HEK293 (cell line): Measurements from ENCODE around the gene RLN3.
A peak's percentile ranks its signal among the peaks of the same experiment; 100 is the strongest.

Experiments
- CTCF ChIA-PET: fragments of 350-600 bp; formaldehyde crosslinking; extraction: SDS; loops from one replicate; lab custom pipeline; 2021; ENCODE audit warnings: antibody characterized with exemption; lab: Yijun Ruan, JAX
- POLR2A ChIA-PET: fragments of 300-600 bp; formaldehyde crosslinking; extraction: SDS; loops from one replicate; lab custom pipeline; 2020; ENCODE audit warnings: antibody characterized with exemption, inconsistent platforms; lab: Yijun Ruan, JAX
- H3K27ac ChIP-seq: fragments of 200-500 bp; sonication (Bioruptor generic); 2 replicates; pipeline ENCODE4 v1.5.1; 2014; ENCODE audit warnings: low read depth, low read length, control low read depth, inconsistent platforms; ENCODE audit errors: extremely low read depth
- H3K36me3 ChIP-seq, 2 experiments: fragments of 200-500 bp in 1 of 2; sonication (Bioruptor generic) in 1 of 2; 1 replicate in 1 of 2; 2 replicates in 1 of 2; pipeline ENCODE4 v1.5.1; 2014 to 2017; ENCODE audit warnings: inconsistent platforms in 2 of 2, low read length in 2 of 2; ENCODE audit not compliant: control insufficient read depth in 2 of 2, insufficient read depth in 1 of 2
- H3K4me1 ChIP-seq: fragments of 200-500 bp; sonication (Bioruptor generic); 2 replicates; pipeline ENCODE4 v1.5.1; 2014; ENCODE audit warnings: mild to moderate bottlenecking, low read length, inconsistent platforms; ENCODE audit not compliant: control insufficient read depth, insufficient read depth
- H3K4me3 ChIP-seq: 2 replicates; pipeline ENCODE4 v1.5.1; 2011; ENCODE audit warnings: low read depth, mild to moderate bottlenecking, control low read depth, low read length, moderate library complexity
- H3K9me3 ChIP-seq: fragments of 200-500 bp; sonication (Bioruptor generic); 2 replicates; pipeline ENCODE4 v1.5.1; 2014; ENCODE audit warnings: low read depth, low read length, inconsistent platforms; ENCODE audit not compliant: control insufficient read depth, insufficient read depth
- BCL11B ChIP-seq: fragments of 450-650 bp; formaldehyde crosslinking; IDR thresholded peaks from 2 replicates; pipeline ENCODE4 v1.5.1; 2016; ENCODE audit warnings: low read depth, missing biosample characterization, missing genetic modification characterization
- HOXC10 ChIP-seq: sonication (generic); formaldehyde crosslinking; IDR thresholded peaks from 2 replicates; pipeline ENCODE4 v1.8.1; 2023; ENCODE audit warnings: mild to moderate bottlenecking, missing genetic modification reagents
- KLF10 ChIP-seq: fragments of 450-650 bp; IDR thresholded peaks from 2 replicates; pipeline ENCODE4 v1.5.1; 2018; ENCODE audit warnings: missing biosample characterization, mild to moderate bottlenecking, missing genetic modification characterization
- KLF7 ChIP-seq: fragments of 450-650 bp; formaldehyde crosslinking; IDR thresholded peaks from 2 replicates; pipeline ENCODE4 v1.5.1; 2016; ENCODE audit warnings: missing biosample characterization, missing genetic modification characterization, borderline replicate concordance
- SP2 ChIP-seq: fragments of 450-650 bp; formaldehyde crosslinking; IDR thresholded peaks from 2 replicates; pipeline ENCODE4 v1.5.1; 2016; ENCODE audit warnings: missing biosample characterization, missing genetic modification characterization
- SP3 ChIP-seq: fragments of 450-650 bp; formaldehyde crosslinking; IDR thresholded peaks from 2 replicates; pipeline ENCODE4 v1.5.1; 2016; ENCODE audit warnings: missing biosample characterization, missing genetic modification characterization
- ZBTB8A ChIP-seq: fragments of 450-650 bp; formaldehyde crosslinking; IDR thresholded peaks from 2 replicates; pipeline ENCODE4 v1.5.1; 2016; ENCODE audit warnings: missing biosample characterization, missing genetic modification characterization
- ZEB2 ChIP-seq: fragments of 450-650 bp; formaldehyde crosslinking; IDR thresholded peaks from 2 replicates; pipeline ENCODE4 v1.5.1; 2016; ENCODE audit warnings: missing biosample characterization, missing genetic modification characterization
- ZFHX2 ChIP-seq: fragments of 450-650 bp; formaldehyde crosslinking; conservative IDR thresholded peaks from 2 replicates; pipeline ENCODE4 v1.5.1; 2016; ENCODE audit warnings: missing biosample characterization, missing genetic modification characterization
- ZNF239 ChIP-seq: fragments of 450-650 bp; formaldehyde crosslinking; IDR thresholded peaks from 2 replicates; pipeline ENCODE4 v1.5.1; 2016; ENCODE audit warnings: missing biosample characterization, missing genetic modification characterization
- ZNF335 ChIP-seq: fragments of 450-650 bp; formaldehyde crosslinking; conservative IDR thresholded peaks from 2 replicates; pipeline ENCODE4 v1.5.1; 2016; ENCODE audit warnings: missing biosample characterization, missing genetic modification characterization
- ZNF391 ChIP-seq: fragments of 450-650 bp; formaldehyde crosslinking; IDR thresholded peaks from 2 replicates; pipeline ENCODE4 v1.5.1; 2016; ENCODE audit warnings: low read depth, missing biosample characterization, missing genetic modification characterization, borderline replicate concordance
- ZNF449 ChIP-seq: fragments of 450-650 bp; formaldehyde crosslinking; IDR thresholded peaks from 2 replicates; pipeline ENCODE4 v1.5.1; 2017; ENCODE audit warnings: missing biosample characterization, mild to moderate bottlenecking, missing genetic modification characterization, moderate library complexity
- ZNF510 ChIP-seq: fragments of 450-650 bp; formaldehyde crosslinking; IDR thresholded peaks from 2 replicates; pipeline ENCODE4 v1.5.1; 2018; ENCODE audit warnings: mild to moderate bottlenecking, missing genetic modification characterization, missing biosample characterization; ENCODE audit not compliant: insufficient replicate concordance
- ZNF600 ChIP-seq: fragments of 450-650 bp; formaldehyde crosslinking; IDR thresholded peaks from 2 replicates; pipeline ENCODE4 v1.5.1; 2016; ENCODE audit warnings: missing biosample characterization, missing genetic modification characterization
- ZNF623 ChIP-seq: fragments of 450-650 bp; formaldehyde crosslinking; IDR thresholded peaks from 2 replicates; pipeline ENCODE4 v1.5.1; 2016; ENCODE audit warnings: missing biosample characterization, missing genetic modification characterization
- ZNF785 ChIP-seq: fragments of 450-650 bp; formaldehyde crosslinking; IDR thresholded peaks from 2 replicates; pipeline ENCODE4 v1.5.1; 2016; ENCODE audit warnings: missing biosample characterization, missing genetic modification characterization
- ZXDB ChIP-seq: fragments of 450-650 bp; formaldehyde crosslinking; IDR thresholded peaks from 2 replicates; pipeline ENCODE4 v1.5.1; 2016; ENCODE audit warnings: missing biosample characterization, missing genetic modification characterization
- TF ChIP-seq, protein P1 (sequence below): fragments of 450-650 bp; formaldehyde crosslinking; IDR thresholded peaks from 2 replicates; pipeline ENCODE4 v1.5.1; 2016; ENCODE audit warnings: missing biosample characterization, missing genetic modification characterization
- TF ChIP-seq, protein P2 (sequence below): fragments of 450-650 bp; formaldehyde crosslinking; optimal IDR thresholded peaks from 2 replicates; pipeline ENCODE3; 2016; ENCODE audit warnings: missing biosample characterization, mild to moderate bottlenecking, missing genetic modification characterization
- TF ChIP-seq, protein P3 (sequence below): fragments of 450-650 bp; formaldehyde crosslinking; IDR thresholded peaks from 2 replicates; pipeline ENCODE4 v1.5.1; 2017; ENCODE audit warnings: missing biosample characterization, missing genetic modification characterization

The RLN3 gene

GRCh38 chr19:14066134-14066533 lies 38.2 kb downstream of the RLN3 start:
- no peaks in the 10 kb centered on the region for H3K36me3 ChIP-seq
- ChIA-PET CTCF (interaction anchor here (0.6 to 1.2 kb wide), 2 partner anchors 8 to 36 kb away, joined by 3 read pairs; no protein-coding TSS in a partner anchor), POLR2A (interaction anchor here (0.7 kb wide), 1 partner anchor 52 kb away, joined by 4 read pairs; no protein-coding TSS in a partner anchor)
- no peaks in the 10 kb centered on the region for H3K4me1 ChIP-seq
- H3K9me3 ChIP-seq: no peaks in the 10 kb centered on the region
- peak; percentile 84 for TF ChIP-seq ZNF623
- TF ChIP-seq ZNF510 (tag by site-specific recombination): no peak
- H3K27ac ChIP-seq: no peak overlapping the region
- H3K4me3 ChIP-seq: no peak overlapping the region

DNA sequence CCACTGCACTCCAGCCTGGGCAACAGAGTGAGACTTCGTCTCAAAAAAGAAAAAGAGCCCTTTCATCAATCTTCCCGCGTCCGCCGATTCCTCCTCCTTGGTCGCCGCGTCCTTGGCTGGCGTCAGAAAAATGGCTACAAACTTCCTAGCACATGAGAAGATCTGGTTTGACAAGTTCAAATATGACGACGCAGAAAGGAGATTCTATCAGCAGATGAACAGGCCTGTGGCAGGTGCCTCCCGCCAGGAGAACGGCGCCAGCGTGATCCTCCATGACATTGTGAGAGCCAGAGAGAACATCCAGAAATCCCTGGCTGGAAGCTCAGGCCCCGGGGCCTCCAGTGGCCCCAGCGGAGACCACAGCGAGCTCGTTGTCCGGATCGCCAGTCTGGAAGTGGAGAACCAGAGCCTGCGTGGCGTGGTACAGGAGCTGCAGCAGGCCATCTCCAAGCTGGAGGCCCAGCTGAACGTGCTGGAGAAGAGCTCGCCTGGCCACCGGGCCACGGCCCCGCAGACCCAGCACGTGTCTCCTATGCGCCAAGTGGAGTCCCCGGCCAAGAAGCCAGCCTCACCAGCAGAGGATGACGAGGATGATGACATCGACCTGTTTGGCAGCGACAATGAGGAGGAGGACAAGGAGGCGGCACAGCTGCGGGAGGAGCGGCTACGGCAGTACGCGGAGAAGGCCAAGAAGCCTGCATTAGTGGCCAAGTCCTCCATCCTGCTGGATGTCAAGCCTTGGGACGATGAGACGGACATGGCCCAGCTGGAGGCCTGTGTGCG lies 42.5 kb downstream of the RLN3 start:
- Histone ChIP-seq H3K27ac (no peak overlapping the region), H3K36me3 (no peaks in the 10 kb centered on the region), H3K9me3 (no peaks in the 10 kb centered on the region), H3K4me1 (no peaks in the 10 kb centered on the region), H3K4me3 (no peak overlapping the region)
- ChIA-PET CTCF (interaction anchor here (0.6 to 6.2 kb wide), 9 partner anchors 9 to 190 kb away, joined by 4 to 80 read pairs (median 6); partner anchors contain the start of genes IL27RA and PALM3), POLR2A (interaction anchor here (0.6 to 1.0 kb wide), 3 partner anchors 28 to 227 kb away, joined by 3 to 4 read pairs (median 3); partner anchors contain the start of gene ASF1B)
- TF ChIP-seq, protein P1, sequence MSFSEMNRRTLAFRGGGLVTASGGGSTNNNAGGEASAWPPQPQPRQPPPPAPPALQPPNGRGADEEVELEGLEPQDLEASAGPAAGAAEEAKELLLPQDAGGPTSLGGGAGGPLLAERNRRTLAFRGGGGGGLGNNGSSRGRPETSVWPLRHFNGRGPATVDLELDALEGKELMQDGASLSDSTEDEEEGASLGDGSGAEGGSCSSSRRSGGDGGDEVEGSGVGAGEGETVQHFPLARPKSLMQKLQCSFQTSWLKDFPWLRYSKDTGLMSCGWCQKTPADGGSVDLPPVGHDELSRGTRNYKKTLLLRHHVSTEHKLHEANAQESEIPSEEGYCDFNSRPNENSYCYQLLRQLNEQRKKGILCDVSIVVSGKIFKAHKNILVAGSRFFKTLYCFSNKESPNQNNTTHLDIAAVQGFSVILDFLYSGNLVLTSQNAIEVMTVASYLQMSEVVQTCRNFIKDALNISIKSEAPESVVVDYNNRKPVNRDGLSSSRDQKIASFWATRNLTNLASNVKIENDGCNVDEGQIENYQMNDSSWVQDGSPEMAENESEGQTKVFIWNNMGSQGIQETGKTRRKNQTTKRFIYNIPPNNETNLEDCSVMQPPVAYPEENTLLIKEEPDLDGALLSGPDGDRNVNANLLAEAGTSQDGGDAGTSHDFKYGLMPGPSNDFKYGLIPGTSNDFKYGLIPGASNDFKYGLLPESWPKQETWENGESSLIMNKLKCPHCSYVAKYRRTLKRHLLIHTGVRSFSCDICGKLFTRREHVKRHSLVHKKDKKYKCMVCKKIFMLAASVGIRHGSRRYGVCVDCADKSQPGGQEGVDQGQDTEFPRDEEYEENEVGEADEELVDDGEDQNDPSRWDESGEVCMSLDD (tag by site-specific recombination): no peak
- TF ChIP-seq ZNF600 (tag by site-specific recombination) (0 out of 2 replicates have a peak, but pooled peaks have one; percentile 26), HOXC10 (CRISPR knock-in tag) (no peak)

DNA sequence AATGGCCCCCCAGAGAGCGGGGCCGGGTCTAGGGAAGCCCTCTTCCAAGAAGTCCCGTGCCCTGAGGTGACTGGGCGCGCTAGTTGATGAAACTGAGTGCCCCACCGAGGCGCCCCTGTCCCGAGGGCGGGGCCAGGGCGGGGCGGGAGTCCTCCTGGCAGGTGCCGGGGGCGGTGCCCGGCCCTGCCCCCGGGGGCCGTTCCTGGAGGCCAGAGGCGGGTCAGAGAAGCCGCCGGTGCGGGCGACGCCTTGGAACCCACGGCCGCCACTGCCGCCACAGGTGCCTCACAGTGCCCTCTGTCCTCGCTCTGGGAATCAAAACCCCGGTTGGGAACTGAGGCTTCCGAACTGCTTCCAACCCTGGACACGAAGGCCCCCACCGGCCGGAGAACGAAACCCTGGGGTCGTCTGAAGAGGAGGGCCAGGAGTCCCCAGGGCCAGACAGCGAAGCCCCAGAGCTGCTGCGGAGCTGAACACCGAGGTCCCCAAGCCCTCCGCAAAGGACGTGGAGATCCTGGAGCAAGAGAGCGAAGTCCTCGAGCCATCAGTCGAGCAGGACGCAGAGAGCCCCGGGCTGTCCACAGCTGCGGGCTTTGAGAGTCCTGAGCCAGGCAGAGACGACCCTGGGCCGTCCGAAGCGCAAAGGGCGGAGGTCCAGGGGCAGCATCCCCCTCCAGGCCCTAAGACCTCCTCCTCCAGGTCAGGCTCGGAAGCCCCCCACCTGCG lies 44.8 kb downstream of the RLN3 start, which contains the start of gene MISP3:
MISP3 (plus strand) TSS at position 252 of the 726 bp plus-strand sequence. CDS start 524 bp downstream, outside the sequence.
- Histone ChIP-seq H3K36me3 (no peaks in the 10 kb centered on the region), H3K4me3 (peak within 1 kb of the TSS; percentile 57), H3K4me1 (no peaks in the 10 kb centered on the region), H3K27ac (peak within 1 kb of the TSS; percentile 57), H3K9me3 (no peaks in the 10 kb centered on the region)
- ChIA-PET CTCF (interaction anchor here (0.6 to 6.2 kb wide), 22 partner anchors 7 to 236 kb away, joined by 3 to 80 read pairs (median 4); partner anchors contain the start of genes IL27RA and PALM3), POLR2A (interaction anchor here (0.8 to 1.6 kb wide), 8 partner anchors 14 to 192 kb away, joined by 3 to 11 read pairs (median 4); partner anchors contain the start of genes ASF1B, CC2D1A and IL27RA)
- TF ChIP-seq KLF10 (peak; percentile 75), ZFHX2 (tag by site-specific recombination) (0 out of 2 replicates have a peak, but pooled peaks have one; percentile 11), ZEB2 (tag by site-specific recombination) (peak; percentile 15; the same call in 1 of the 2 replicates), SP2 (peak; percentile 69), KLF7 (tag by site-specific recombination) (peak; percentile 17; the same call in 1 of the 2 replicates), ZNF391 (tag by site-specific recombination) (0 out of 2 replicates have a peak, but pooled peaks have one; percentile 10), ZNF335 (tag by site-specific recombination) (peak; percentile 86), ZNF785 (tag by site-specific recombination) (no peak), ZNF600 (tag by site-specific recombination) (peak; percentile 17; the same call in 1 of the 2 replicates), ZXDB (tag by site-specific recombination) (0 out of 2 replicates have a peak, but pooled peaks have one; percentile 54), ZBTB8A (tag by site-specific recombination) (peak; percentile 3; the same call in 1 of the 2 replicates), ZNF449 (0 out of 2 replicates have a peak, but pooled peaks have one; percentile 34), ZNF239 (tag by site-specific recombination) (no peak), BCL11B (tag by site-specific recombination) (peak; percentile 47; the same call in 1 of the 2 replicates), SP3 (tag by site-specific recombination) (peak; percentile 78)
- TF ChIP-seq, protein P2, sequence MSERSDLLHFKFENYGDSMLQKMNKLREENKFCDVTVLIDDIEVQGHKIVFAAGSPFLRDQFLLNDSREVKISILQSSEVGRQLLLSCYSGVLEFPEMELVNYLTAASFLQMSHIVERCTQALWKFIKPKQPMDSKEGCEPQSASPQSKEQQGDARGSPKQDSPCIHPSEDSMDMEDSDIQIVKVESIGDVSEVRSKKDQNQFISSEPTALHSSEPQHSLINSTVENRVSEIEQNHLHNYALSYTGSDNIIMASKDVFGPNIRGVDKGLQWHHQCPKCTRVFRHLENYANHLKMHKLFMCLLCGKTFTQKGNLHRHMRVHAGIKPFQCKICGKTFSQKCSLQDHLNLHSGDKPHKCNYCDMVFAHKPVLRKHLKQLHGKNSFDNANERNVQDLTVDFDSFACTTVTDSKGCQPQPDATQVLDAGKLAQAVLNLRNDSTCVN: peak; percentile 28
- TF ChIP-seq, protein P3, sequence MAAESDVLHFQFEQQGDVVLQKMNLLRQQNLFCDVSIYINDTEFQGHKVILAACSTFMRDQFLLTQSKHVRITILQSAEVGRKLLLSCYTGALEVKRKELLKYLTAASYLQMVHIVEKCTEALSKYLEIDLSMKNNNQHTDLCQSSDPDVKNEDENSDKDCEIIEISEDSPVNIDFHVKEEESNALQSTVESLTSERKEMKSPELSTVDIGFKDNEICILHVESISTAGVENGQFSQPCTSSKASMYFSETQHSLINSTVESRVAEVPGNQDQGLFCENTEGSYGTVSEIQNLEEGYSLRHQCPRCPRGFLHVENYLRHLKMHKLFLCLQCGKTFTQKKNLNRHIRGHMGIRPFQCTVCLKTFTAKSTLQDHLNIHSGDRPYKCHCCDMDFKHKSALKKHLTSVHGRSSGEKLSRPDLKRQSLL (tag by site-specific recombination): peak; percentile 89
